HG03432 (cell line): Measurements from ENCODE around the gene FNDC8.
"Not testable (repeated sequence)": the region's sequence is repeated elsewhere in the genome, so short reads cannot be mapped to it uniquely, and the experiment has no call there.

Experiments
- ATAC-seq: cut with Tn5 transposase; IDR thresholded peaks from one replicate; pipeline ENCODE4 v1.9.1; 2021; ENCODE audit warnings: mild to moderate bottlenecking, moderate library complexity; ENCODE audit not compliant: unreplicated experiment

FNDC8 gene

GRCh38 chr17:35094902-35095301, 26.5 kb upstream of the FNDC8 start:
- ATAC-seq = no peak

DNA sequence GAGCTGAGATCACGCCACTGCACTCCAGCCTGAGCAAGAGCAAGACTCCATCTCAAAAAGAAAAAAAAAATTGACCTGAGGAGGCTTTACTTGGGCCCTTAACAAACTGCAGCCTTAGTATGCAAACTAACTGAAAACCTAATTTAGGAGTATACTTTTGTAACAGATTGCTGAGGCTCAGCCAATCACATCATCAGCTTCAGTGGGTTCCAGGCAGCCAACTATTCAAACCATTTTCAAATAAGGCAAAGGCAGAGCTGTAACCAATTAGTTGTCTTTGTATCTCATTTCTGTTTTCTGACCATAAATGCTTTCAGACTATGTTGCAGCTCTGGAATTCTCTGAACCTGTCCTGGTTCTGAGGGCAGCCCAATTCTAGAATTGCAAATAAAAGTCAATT, 25.7 kb upstream of the FNDC8 start:
- ATAC-seq = no peak

DNA sequence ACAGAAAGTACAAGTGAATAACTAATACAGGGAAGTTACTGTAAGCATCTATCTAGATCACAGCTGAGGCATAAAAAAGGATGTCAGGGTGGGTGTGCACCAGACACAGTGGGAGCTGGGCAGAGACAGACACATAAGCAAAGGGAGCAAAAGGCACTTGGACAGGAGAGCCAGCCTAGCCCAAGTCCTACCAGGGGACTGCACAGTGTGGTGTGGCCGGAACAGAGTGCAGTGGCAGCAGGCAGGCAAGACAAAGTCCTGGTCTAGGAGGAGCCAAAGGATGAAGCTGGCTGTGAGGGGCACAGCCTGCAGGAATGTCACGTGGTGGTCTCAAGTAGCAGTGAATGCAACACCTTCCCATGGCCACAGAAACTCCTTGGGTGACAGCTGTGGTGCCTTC, 23.6 kb upstream of the FNDC8 start:
- no peak for ATAC-seq

- no peak for ATAC-seq
Measured at GRCh38 chr17:35099908-35100307, 21.5 kb upstream of the FNDC8 start.

- ATAC-seq = no peak
Measured at GRCh38 chr17:35101036-35101435, 20.4 kb upstream of the FNDC8 start.

- ATAC-seq = no peak
Measured at GRCh38 chr17:35101725-35102124, 19.7 kb upstream of the FNDC8 start.

DNA sequence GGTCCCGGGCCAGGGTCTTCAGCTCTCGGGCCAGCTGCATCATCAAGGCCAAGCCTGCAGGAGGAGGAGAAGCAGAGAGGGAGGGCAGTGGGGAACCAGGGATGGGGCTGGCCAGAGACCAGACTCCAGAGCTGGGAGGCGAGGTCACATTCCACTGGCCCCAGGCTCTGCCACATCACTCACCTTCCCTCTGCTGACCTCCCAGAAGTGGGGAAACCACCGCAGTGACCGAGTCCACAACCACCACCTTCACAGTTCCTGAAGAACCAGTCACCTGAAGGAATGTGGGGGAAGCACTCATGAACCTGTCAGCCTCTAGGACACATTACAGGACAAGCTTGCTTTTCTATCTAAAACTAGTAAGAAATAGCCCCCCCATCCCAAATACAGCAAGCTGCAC, 18.1 kb upstream of the FNDC8 start:
- no peak for ATAC-seq

DNA sequence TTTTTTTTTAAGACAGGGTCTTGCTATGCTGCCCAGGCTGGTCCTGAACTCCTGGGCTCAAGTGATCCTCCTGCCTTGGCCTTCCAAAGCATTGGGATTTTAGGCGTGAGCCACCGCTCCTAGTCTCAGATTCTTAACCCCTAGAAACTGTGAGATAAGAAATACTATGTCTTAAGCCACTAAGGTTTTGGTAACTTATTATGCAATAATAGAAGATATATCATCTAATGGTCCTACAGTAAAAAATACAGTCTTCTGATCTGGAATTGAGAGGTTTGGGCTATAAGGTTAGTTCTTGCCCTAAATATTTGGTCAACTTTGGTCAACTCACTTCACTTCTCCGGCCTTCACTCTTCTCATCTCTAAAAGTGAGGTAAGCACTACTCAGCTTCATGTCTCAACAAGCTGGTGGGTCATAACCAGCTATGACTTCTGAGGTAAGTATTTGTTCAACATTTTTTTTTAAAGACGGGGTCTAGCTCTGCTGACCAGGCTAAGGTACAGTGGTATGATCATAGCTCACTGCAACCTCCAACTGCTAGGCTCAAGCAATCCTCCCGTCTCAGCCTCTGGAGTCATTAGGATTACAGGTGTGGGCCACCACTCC, 16.5 kb upstream of the FNDC8 start:
- no peak for ATAC-seq

DNA sequence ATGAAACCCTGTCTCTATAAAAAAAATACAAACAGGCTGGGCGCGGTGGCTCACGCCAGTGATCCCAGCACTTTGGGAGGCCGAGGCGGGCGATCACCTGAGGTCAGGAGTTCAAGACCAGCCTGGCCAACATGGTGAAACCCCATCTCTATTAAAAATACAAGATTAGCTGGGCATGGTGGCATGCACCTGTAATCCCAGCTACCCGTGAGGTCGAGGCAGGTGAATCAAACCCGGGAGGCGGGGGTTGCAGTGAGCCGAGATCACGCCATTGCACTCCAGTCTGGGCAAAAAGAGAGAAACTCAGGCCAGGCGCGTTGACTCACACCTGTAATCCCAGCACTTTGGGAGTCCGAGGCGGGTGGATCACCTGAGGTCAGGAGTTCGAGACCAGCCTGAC, 10.6 kb upstream of the FNDC8 start:
- not testable (repeated sequence) for ATAC-seq

DNA sequence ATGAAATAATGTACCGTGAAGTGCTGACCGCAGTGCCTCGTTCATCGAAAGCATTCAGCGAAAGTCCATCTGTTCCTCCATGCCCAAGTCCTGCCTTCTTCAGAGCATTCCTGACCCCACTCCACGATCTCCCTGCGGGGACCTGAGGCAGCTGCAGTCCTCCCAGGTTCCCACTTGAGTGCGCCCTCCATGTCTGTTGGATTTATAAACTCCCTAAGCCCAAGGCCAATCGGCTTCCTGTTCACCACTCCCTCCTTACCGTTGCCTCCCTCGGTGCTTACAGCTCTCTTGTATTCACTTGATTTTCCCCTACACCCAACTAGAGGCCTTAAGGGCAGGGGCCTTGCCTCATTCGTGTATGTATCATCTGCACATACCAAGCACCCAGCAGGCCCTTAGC, 4.6 kb upstream of the FNDC8 start:
- no peak for ATAC-seq

- no peak for ATAC-seq
Measured at GRCh38 chr17:35117984-35118383, 3.4 kb upstream of the FNDC8 start.

DNA sequence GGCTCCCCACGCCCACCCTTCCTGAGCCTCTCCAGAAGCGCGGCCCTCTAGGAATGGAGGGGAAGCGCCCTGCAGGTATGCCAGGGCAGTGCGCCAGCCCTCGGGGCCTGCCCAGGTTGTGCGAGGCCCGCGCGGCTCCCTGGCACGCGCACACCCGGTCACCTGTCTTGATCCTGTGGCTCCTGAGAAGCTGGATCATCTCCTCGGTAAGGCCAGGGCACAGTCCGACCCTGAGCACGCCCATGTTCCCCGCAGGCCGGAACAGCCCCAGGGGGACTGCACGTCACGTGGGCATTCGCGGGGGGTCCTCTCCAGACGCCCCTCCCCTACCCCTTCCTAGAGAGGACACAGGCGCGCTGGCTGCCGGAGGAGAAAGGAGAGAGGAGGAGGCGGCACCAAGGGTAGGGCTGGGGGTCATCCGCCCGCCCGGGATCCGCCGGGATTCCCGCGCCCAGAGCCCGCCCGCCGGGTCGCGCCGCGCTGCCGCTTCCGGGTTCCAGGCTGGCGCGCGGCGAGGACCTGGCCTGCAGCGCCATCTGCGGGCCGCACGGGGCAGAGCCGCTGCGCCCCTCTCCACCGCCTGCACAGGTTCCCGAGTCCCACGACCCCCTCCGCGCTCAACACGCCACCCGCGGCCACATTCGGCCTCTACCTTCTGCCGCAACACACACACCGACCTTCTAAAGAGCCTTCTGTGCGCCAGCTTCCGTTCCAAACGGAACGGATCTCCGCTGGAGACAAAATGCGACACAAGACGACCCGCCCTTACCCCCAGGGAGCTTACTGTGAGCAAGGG, 1.8 kb upstream of the FNDC8 start, which contains the start of gene RAD51D:
RAD51D (minus strand) TSS at position 491 of the 796 bp plus-strand sequence; CDS start at position 244, 247 bp downstream.
- peak; percentile 86 for ATAC-seq

DNA sequence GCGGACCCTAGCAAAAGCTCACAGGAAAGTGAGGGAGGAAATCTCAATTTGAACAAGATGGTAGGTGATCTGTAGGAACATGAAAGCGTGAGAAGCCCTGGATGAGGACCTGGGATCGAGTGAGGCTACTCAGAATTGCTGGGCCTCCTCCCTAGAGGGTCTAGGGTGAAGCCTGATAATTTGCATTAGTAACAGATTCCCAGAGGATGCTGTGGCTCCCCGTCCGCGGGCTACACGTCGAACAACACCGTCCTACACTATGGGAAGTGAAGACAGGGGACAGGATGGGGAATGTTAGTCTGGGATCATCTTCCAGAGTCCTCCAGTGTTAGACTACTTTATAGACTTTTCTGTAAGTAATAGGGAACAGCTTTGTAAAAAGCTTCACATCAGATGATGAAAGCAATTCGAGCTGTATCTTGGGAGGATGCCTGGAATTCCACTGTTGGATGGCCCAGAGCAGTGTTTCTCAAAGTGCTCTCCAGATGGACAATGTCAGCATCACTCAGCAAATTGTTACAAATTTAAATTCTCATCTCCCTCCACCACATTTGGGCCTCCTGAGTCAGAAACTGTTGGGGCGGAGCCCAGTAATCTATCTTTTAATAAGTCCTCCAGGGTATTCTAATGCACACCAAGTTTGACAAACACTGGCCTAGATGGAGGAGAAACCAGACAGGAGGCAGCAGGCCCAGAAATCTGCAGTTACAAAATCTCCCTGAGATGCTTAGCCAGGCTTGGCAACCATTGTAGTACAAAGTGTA, 6.5 kb downstream of the FNDC8 start:
- no peak for ATAC-seq

DNA sequence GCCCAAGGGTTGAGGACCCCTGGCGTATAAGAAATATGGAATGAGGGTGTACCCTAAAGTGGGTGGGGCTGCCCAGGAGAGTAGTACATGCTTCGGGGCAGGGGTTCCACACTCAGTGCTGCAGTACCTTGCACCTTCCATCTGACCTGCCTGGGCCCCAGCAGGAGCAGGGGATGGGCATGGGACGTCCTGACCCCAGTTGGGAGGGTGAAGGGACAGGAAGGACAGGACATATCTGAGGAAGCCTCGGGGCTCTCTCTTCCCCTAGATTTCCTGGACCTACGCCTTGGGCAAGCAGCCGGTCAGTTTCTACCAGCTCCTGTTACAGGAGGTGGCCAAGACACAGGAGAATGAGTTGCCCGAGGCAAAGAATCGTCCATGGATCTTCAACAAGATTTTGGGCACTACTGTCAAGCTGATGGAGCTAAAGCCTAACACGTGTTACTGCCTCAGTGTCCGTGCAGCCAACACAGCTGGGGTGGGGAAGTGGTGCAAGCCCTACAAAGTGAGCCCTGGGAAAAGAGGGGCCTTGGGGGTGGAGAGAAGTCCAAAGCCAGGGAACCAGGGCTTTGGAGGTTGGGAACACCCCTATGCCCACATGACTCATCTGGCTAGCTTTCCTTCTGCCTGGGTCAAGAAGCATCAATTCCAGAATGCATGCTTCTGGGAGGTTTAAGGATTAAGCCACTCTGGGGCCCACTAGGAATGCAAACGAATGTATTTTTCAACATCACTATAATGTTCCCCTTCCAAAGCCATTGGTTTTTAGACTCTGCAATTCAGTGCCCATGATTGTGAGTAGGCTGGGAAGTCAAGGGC, 7.9 kb downstream of the FNDC8 start:
- ATAC-seq = no peak

DNA sequence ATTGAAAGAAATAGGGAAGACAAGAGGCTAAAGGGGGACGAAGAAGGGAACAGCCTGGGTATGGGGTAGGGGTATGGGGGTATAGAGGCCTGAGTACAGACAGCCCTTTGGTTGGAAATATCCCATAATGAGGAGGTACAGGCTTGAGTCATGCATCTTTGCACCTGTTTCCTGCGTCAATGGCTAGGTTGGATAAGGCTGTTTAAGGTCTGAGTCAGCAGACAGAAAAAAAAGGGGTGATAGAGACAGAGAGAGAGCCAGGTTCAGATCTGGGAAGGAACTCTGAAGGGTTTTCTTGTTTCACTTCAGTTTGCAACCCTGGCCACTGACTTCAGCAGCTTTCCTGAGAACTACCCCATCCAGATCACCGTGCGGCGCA, 8.5 kb downstream of the FNDC8 start:
- no peak for ATAC-seq

DNA sequence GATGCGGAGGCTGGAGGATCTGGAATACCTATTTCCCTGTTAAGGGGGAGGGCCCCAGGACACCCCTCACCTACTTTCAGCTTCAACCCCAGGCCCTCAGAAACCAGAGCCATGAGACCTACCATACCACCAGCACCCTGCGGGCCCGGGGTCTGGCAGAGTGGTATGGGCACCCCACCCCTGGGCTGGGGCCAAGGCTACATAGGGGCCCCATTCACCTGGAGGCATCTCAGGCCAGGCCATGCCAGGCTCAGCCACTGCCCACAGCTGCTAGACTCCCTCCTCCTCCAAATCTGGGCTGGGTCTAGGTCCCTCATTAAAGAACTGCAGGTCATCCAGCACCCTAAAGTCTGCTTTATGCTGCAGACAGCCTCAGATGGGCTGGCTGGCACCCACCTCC, 9.0 kb downstream of the FNDC8 start:
- no peak for ATAC-seq

GRCh38 chr17:35132099-35132498, 10.7 kb downstream of the FNDC8 start:
- no peak for ATAC-seq

DNA sequence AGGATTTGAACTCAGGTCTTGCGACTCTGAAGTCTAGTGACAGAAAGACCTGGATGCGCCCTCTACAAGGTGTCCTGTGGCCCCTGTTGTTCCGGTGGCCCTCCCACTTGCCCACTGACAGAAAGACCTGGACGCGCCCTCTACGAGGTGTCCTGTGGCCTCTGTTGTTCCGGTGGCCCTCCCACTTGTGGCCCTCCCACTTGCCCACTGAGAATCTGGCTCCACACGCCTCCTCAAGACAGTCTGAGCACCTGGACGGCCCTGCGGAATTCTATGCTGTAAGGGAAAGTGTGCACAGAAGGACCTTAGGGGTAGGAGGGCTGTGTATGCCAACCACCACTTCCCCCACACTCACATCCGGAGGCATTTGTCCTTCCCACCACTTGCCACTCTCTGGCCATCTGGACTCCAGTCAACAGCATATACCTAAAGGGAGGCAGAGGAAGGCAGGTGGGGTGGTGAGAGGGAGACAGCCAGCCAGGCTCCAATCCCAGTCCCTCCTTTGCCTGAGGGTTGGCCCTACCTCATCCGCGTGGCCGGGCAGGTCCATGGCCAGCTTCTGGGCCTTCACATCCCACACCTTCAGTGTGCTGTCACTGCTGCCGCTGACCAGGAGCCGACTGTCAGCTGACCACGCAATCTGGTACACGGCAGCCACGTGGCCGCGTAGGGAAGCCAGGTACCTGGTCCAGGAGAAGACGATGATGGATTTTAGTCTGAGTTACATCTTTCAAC, 11.6 kb downstream of the FNDC8 start:
- no peak for ATAC-seq

- no peak for ATAC-seq
Measured at GRCh38 chr17:35135322-35135721, 13.9 kb downstream of the FNDC8 start.

GRCh38 chr17:35138218-35138617, 16.8 kb downstream of the FNDC8 start:
- no peak for ATAC-seq
